Measurements from ENCODE around the gene CLCN6. TPM values are rescaled to one million over a fixed set of nuclear protein-coding genes. Genes with fewer than 3 reads are reported as not detected.

The CLCN6 gene
- total and polyA plus RNA-seq, 2 of the 8 experiments (the other 6 are each of a cell fraction or from before 2014, with no cell fraction given): 15.7 to 26.0 TPM

DNA sequence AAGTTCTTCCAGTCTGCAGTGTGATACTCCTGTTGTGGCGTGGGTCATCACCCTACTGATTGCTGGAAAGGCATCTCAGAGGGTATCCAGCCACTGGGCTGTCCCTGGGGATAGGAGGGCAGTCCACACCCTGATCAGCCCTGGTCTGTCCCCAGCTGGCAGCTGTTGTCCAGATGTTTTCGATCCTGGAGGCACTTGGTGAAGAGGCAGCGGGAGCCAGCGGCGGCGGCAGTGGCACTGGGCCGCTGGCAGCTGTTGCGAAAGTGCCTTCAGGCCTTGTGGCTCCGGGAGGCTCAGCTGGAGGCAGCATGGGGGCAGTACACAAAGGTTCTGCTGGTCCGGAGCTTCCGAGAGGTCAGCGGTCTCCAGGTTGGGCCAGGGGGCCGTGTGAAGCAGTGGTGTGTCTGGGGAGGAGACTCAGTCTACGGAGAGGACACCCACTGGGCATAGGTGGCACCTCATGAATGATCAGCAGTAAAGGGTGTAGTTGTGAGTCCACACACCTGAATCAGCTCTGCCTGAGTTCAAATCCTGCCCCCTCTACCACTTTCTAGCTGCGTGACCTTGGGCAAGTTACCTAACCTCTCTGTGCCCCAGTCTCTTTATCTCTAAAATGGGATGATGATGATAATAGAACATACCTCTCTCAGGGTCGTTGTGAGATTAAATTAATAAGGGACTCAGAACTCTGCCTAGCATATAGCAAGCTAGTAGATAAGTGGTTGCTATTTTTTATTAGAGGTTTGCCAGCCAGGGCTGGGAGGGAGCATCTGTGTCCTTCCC lies 37.9 kb upstream of the CLCN6 start:
- no peak overlapping the region for H2BK5ac ChIP-seq (ENCODE audit: low read depth, low read length)
- FAIRE-seq (no peak), DNase-seq (ENCODE audit: low read depth in 1 of 2, low spot score in 2 of 2) (no peak)
- no peak overlapping the region for H3K56ac ChIP-seq (replicated peaks; ENCODE audit: insufficient read length, low read depth, low read length)
- no peak overlapping the region for H3K14ac ChIP-seq (ENCODE audit: insufficient read length)
- H3K4me2 ChIP-seq (ENCODE audit: insufficient read depth in 1 of 2, low read depth in 2 of 2, low read length in 2 of 2): no peak overlapping the region
- CTCF ChIA-PET (ENCODE audit: partially characterized antibody): interaction anchor here (0.7 to 2.3 kb wide), 4 partner anchors 11 to 104 kb away, joined by 3 to 8 read pairs (median 4); partner anchors contain the start of gene FBXO6
- H3K79me2 ChIP-seq (ENCODE audit: control insufficient read depth in 1 of 2, insufficient read depth in 2 of 2, low read length in 2 of 2): no peaks in the 10 kb centered on the region
- no peaks in the 10 kb centered on the region for H3K9me3 ChIP-seq (ENCODE audit: insufficient read depth in 2 of 2, low read depth in 1 of 2, low read length in 1 of 2)
- no peak overlapping the region for H4K8ac ChIP-seq (ENCODE audit: extremely low read depth, insufficient read depth, low read length)
- no peak overlapping the region for H4K5ac ChIP-seq (ENCODE audit: insufficient read length, low read depth, low read length)
- H3K36me3 ChIP-seq (ENCODE audit: control insufficient read depth in 2 of 4, insufficient read depth in 4 of 4, low read length in 3 of 4): no peaks in the 10 kb centered on the region
- POLR2A ChIA-PET (ENCODE audit: partially characterized antibody): interaction anchor here (0.9 to 4.3 kb wide), 2 partner anchors 15 to 38 kb away, joined by 3 to 21 read pairs; no protein-coding TSS in a partner anchor
- H3K4me3 ChIP-seq (ENCODE audit: extremely low read depth in 1 of 4, insufficient read depth in 2 of 4, low read depth in 3 of 4, low read length in 4 of 4): no peak overlapping the region
- no peak overlapping the region for H2AFZ ChIP-seq (ENCODE audit: low read length)
- 0 out of 2 replicates have a peak overlapping the region, but pooled peaks have one; percentile 27 for H2BK12ac ChIP-seq (ENCODE audit: low read depth, low read length)
- no peak overlapping the region for H3K27ac ChIP-seq (ENCODE audit: low read depth, low read length)
- 87% methylated on average over 16 of the region's 16 CpGs; no CpG with 5 or more reads in 1 of the 2 experiments for WGBS, 2 experiments (ENCODE audit: extremely low coverage in 1 of 2, insufficient coverage in 1 of 2, insufficient read length in 1 of 2, insufficient replicate concordance in 2 of 2, low coverage in 1 of 2, low lambda C conversion rate in 2 of 2, missing lambda C conversion rate in 1 of 2)
- no peaks in the 10 kb centered on the region for H4K20me1 ChIP-seq (replicated peaks in 1 of 2; ENCODE audit: control insufficient read depth in 1 of 2, insufficient read depth in 2 of 2, low read length in 2 of 2)
- no peak overlapping the region for H2BK15ac ChIP-seq (ENCODE audit: low read length)
- H2BK20ac ChIP-seq (ENCODE audit: low read length): no peak overlapping the region
- H3K4me1 ChIP-seq (replicated peaks in 1 of 4; ENCODE audit: control insufficient read depth in 3 of 4, insufficient read depth in 4 of 4, low read length in 3 of 4): no peaks in the 10 kb centered on the region; a peak in 1 of 7 replicates
- peaks cover 0 to 15% (median 3%) of the 10 kb centered on the region in 4 experiments; a peak in 4 of 7 replicates for H3K27me3 ChIP-seq (replicated peaks in 1 of 4; ENCODE audit: control insufficient read depth in 3 of 4, extremely low read depth in 1 of 4, insufficient read depth in 3 of 4, low read length in 3 of 4)
- H3K18ac ChIP-seq (ENCODE audit: extremely low read depth, low read length): no peak overlapping the region
- no peaks in the 10 kb centered on the region for H3K79me1 ChIP-seq (ENCODE audit: low read depth, low read length)
- H4K91ac ChIP-seq (replicated peaks; ENCODE audit: insufficient read length, low read length): no peak overlapping the region
- no peak overlapping the region for H3K23ac ChIP-seq (ENCODE audit: insufficient read length)
- H3K23me2 ChIP-seq (ENCODE audit: low read depth, low read length): no peaks in the 10 kb centered on the region
- H3K4ac ChIP-seq (replicated peaks; ENCODE audit: insufficient read length, low read depth, low read length): no peak overlapping the region
- no peak for TF ChIP-seq SUZ12 (IDR thresholded peaks at IDR 0.05; ENCODE audit: low read length)
- TF ChIP-seq KDM1A (IDR thresholded peaks at IDR 0.05; ENCODE audit: borderline replicate concordance, low read length): peak; percentile 47; the same call in 1 of the 2 replicates
- no peak for TF ChIP-seq SAP30 (IDR thresholded peaks at IDR 0.05; ENCODE audit: insufficient read depth, insufficient replicate concordance, low read length)
- TF ChIP-seq CEBPB (IDR thresholded peaks at IDR 0.05; ENCODE audit: low read depth, low read length): peak; percentile 45; the same call in 1 of the 2 replicates
- H2BK120ac ChIP-seq (replicated peaks; ENCODE audit: low read depth, low read length): no peak overlapping the region
- H2AK5ac ChIP-seq (ENCODE audit: low read depth, low read length): no peak overlapping the region
- no peak overlapping the region for H3K9ac ChIP-seq (replicated peaks in 1 of 4; ENCODE audit: extremely low read depth in 1 of 4, low read depth in 3 of 4, low read length in 3 of 4)
